Retina (tissue), 1 donor: ENCODE measurements around the gene MRPL52.

Experiments
- DNase-seq: peaks from one replicate; pipeline ENCODE4 v3.0.0-alpha.2; 2016

The MRPL52 gene

DNA sequence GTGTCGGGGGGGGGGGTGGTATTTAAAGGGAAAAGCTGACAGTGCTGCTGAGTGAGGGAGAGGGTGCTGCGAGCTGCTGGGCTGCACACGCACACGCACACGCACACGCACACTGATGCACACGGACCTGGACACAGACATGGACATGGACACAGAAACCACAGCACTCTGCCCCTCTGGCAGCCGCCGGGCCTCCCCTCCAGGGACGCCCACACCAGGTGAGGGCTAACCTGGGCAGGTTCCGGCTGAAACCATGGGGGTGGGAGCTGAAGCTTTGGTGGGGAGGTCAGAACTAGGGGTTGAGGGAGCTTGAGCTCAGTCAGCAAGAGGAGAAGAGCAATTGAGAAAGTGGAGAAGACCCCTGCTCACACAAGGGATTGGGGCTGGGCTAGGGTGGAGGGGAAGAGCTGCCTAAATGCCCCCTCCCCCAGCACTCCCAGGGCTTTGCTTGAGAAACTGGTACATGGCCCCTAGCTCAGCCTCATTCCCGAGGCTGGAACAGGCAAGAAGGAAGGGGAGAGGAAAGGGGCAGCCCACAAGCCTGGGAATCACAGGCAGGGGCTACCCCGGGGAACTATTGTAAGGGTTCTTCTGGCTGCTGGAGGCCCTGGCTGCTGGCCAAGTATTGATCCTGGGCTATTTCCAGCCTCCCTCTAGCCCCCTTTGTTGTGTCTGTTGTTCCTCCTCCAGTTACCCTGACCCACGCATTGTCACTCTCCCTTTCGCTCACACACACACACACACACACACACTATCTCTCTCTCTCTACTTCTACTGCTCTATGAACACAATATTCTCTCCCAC is 53.7 kb downstream of the MRPL52 start, which contains the start of gene REM2:
TSS of gene REM2 (plus strand) at position 50 of the 804 bp plus-strand sequence. CDS start at position 116, 66 bp downstream.
- peak; percentile 85 for DNase-seq

DNA sequence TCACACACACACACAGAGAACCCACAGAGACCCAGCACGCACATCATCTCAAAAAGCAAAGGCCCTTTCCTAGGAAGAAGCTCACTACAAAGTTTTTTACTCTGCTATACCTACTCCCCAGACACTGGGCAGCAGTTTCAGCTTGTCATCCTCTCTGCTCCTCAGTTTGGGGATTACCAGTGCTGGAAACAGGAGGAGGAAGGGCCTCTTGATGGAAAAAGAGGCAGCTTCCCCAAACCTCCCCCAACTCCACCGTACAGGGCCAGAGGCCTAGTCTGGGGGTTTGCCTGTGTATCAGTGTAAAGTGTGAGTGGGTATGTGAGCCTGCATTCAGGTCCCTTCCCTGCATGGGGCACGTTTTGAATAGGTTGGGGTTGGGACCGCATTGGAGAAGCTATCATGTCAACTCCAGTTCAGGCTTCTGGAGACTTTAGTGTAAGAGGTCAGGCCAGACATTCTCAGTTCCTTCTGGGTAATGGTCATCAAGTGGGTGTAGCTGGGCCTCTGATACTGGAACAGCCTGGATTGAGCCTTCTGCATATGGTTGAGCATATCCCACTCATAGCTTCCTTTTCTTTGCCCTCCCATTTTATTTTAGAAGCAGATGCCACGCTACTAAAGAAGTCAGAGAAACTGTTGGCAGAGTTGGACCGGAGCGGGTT is 54.5 kb downstream of the MRPL52 start:
- no peak for DNase-seq
